ENCODE results near the gene PIGQ. TPM values are rescaled to one million over a fixed set of nuclear protein-coding genes. Genes with fewer than 3 reads are reported as not detected.
"Not testable (repeated sequence)": the region's sequence is repeated elsewhere in the genome, so short reads cannot be mapped to it uniquely, and the experiment has no call there.

Gene PIGQ
- total RNA-seq, 1 experiment from 2014 or later: 38.8 TPM

- in situ Hi-C loops (cut with HindIII; ENCODE audit: low sequenced_read_pairs): no loop called here
- DNase-seq (ENCODE audit: low spot score): peak; percentile 67
These were observed 22.9 kb downstream of the PIGQ start for GRCh38 chr16:592518-593306.

- in situ Hi-C loops (cut with HindIII; ENCODE audit: low sequenced_read_pairs): no loop called here
- no peak for DNase-seq (ENCODE audit: low spot score)
These were observed 23.6 kb downstream of the PIGQ start for GRCh38 chr16:593406-593805.

- DNase-seq (ENCODE audit: low spot score): no peak
- in situ Hi-C loops (cut with HindIII; ENCODE audit: low sequenced_read_pairs): no loop called here
These were observed 24.0 kb downstream of the PIGQ start for GRCh38 chr16:593807-594206.

- DNase-seq (ENCODE audit: low spot score): no peak
- in situ Hi-C loops (cut with HindIII; ENCODE audit: low sequenced_read_pairs): no loop called here
These were observed 25.3 kb downstream of the PIGQ start for GRCh38 chr16:595094-595528.

- peak; percentile 88 for DNase-seq (ENCODE audit: low spot score)
- in situ Hi-C loops (cut with HindIII; ENCODE audit: low sequenced_read_pairs): no loop called here
These were observed 26.4 kb downstream of the PIGQ start for GRCh38 chr16:595942-596735.

- no peak for DNase-seq (ENCODE audit: low spot score)
- in situ Hi-C loops (cut with HindIII; ENCODE audit: low sequenced_read_pairs): no loop called here
These were observed 26.9 kb downstream of the PIGQ start for GRCh38 chr16:596736-597060.

GRCh38 chr16:597655-598054, 27.9 kb downstream of the PIGQ start:
- DNase-seq (ENCODE audit: low spot score); in situ Hi-C loops (cut with HindIII; ENCODE audit: low sequenced_read_pairs): not testable (repeated sequence)

DNA sequence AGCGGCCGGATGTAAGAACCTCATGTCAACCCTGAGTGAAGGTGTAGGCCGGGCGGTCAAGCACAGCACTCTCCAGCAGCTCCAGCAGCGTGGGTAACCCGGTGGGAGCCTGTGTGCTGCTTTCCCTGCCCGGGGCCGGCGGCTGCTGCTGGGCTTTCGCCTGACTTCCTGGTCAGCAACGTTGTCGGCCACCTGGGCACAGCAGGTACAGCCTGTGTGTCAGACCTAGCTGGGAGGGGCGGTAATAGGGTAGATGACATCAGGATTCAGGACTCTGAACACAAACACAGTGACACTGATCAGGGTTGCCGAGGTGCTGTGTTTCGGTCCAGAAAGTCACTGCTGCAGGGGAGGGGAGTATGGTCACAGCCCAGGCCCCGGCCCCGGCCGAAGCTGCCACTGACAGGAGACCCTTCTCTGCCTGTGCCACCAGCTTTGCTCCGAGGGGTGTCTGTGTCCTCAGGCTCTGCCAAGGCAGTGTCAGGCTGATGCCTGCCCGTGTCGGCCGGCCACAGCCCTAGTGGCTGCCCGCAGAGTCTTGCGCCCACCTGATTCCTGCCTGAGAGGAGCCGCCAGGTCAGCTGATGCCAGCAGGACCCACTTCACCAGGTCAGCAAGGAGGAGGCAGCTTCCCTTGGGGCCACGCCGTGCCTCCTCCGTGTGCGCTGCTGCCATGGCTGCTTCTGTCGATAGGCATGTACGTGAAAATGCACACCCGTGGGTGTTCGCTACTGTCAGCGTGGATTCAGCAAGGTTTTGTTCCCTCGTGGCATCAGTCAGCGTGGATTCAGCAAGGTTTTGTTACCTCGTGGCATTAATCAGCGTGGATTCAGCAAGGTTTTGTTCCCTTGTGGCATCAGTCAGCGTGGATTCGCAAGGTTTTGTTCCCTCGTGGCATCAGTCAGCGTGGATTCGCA, 29.3 kb downstream of the PIGQ start:
- peak; percentile 67 for DNase-seq (ENCODE audit: low spot score)
- in situ Hi-C loops (cut with HindIII; ENCODE audit: low sequenced_read_pairs): no loop called here

DNA sequence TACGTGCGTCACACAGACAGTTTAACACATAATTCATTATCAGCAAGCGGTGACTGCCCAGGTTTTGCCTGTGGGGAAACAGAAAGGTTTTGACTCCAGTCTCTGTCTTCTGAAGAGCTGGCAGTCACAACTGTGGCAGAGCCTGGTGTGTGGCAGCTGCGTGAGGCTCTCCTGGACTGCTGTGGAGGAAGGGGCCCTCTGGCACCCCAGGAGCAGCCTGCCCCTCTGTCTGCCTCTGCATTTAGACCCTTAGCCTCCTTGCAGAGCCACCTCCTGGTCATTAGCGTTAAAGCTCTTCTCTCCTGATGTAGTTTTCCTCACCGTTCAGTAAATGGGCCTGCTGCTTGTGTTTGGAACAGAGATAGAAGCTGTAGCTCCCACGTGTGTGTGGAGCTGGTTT, 31.0 kb downstream of the PIGQ start:
- DNase-seq (ENCODE audit: low spot score): peak; percentile 69
- in situ Hi-C loops (cut with HindIII; ENCODE audit: low sequenced_read_pairs): no loop called here

GRCh38 chr16:603933-604332, 34.2 kb downstream of the PIGQ start:
- in situ Hi-C loops (cut with HindIII; ENCODE audit: low sequenced_read_pairs): no loop called here
- no peak for DNase-seq (ENCODE audit: low spot score)

DNA sequence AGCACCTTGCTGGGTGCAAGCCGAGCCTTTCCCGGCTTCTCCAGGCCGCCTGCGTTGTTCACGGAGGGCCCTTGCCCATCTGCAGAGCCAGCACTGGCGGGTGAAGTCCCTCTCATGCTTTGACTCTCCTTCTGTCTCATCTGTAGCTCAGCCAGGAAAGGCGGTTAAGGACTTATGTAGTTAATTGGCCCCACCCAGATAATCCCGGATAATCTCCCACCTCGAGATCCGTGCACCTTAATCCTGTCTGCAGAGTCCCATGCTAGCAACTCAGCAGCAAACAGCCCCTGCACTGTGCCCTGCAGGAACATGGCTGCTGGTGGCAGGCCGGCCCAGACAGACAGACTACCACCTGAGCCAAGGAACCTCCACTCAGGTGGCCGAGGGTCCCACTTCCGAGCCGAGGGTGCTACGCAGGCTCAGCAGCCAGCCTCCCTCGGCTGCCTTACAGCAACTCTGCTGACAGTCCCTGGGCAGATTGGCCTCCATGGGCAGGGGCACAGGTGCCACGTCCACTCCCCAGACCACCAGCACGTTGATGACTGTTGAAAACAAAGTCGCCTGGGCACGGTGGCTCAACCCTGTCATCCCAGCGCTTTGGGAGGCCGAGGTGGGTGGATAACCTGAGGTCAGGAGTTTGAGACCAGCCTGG, 37.0 kb downstream of the PIGQ start:
- in situ Hi-C loops (cut with HindIII; ENCODE audit: low sequenced_read_pairs): no loop called here
- peak; percentile 60 for DNase-seq (ENCODE audit: low spot score)

GRCh38 chr16:608019-608418, 38.3 kb downstream of the PIGQ start:
- in situ Hi-C loops (cut with HindIII; ENCODE audit: low sequenced_read_pairs): no loop called here
- DNase-seq (ENCODE audit: low spot score): no peak

DNA sequence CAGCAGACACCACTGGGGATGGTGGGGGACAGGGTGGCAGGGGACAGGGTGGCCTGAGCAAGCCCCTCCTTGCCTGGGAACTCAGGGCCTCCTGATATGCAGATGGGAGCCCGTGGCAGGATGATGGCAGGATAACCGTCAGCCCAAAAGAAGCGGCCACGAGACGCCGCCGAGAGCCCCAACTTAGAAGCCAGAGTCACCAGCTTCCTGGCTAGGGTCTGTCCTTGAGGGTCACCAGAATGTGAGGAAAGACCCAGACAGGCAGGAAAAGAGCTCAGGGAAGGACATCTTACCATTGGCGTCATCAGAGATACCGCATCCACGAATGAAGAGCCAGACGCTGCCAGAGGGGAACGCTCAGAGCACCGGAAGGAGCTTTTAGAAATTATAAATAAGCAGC, 39.5 kb downstream of the PIGQ start:
- DNase-seq (ENCODE audit: low spot score): no peak
- in situ Hi-C loops (cut with HindIII; ENCODE audit: low sequenced_read_pairs): no loop called here

- in situ Hi-C loops (cut with HindIII; ENCODE audit: low sequenced_read_pairs): no loop called here
- DNase-seq (ENCODE audit: low spot score): no peak
These were observed 40.2 kb downstream of the PIGQ start for GRCh38 chr16:609984-610383.

GRCh38 chr16:610513-611381, 41.0 kb downstream of the PIGQ start:
- in situ Hi-C loops (cut with HindIII; ENCODE audit: low sequenced_read_pairs): no loop called here
- DNase-seq (ENCODE audit: low spot score): peak; percentile 70

- in situ Hi-C loops (cut with HindIII; ENCODE audit: low sequenced_read_pairs): no loop called here
- DNase-seq (ENCODE audit: low spot score): no peak
These were observed 45.4 kb downstream of the PIGQ start for GRCh38 chr16:615122-615521.

DNA sequence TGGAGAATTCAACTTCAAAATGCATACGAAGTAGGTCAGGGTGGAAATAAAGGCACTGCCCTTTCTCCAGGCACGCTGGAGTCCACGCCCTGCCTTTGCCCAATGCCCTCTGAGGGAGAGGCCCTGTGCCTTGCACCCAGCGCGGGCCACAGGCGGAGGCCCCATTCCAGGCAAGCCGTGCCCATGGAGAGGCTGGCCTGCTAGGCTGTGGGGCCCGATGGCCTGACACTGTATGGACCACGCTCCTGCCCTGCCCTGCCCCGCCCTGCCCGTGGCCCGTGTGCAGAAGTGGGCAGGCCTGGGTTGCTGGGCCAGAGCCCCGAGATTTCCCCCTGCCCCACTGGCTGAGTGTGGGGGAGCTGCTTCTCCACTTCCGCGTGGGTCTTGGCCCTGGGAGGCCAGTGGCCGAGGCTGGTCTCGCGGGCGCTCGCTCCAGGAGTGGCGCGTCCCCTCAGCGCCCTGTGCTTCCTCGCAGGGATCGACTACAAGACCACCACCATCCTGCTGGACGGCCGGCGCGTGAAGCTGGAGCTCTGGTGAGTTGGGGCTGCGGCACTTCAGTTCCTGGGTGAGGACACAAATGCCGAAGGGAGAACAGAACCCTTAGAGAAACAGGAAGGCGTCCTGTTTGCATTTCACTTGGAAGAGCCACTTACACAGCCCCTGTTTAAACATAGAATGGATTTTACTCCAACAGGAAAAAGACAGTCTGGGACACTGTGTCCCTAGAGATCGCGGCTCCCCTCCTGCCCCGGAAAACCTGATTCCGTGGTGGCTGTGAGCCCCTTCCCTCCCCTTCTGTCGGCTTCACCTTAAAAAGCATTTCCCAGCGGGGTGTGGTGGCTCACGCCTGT, 47.2 kb downstream of the PIGQ start:
- in situ Hi-C loops (cut with HindIII; ENCODE audit: low sequenced_read_pairs): no loop called here
- DNase-seq (ENCODE audit: low spot score): no peak
